ENCODE results near the gene UNC13D.

Gene UNC13D

GRCh38 chr17:75832652-75833400, 11.4 kb downstream of the UNC13D start:
- DNase-seq: no peak

GRCh38 chr17:75832164-75832651, 12.0 kb downstream of the UNC13D start:
- no peak for DNase-seq

DNA sequence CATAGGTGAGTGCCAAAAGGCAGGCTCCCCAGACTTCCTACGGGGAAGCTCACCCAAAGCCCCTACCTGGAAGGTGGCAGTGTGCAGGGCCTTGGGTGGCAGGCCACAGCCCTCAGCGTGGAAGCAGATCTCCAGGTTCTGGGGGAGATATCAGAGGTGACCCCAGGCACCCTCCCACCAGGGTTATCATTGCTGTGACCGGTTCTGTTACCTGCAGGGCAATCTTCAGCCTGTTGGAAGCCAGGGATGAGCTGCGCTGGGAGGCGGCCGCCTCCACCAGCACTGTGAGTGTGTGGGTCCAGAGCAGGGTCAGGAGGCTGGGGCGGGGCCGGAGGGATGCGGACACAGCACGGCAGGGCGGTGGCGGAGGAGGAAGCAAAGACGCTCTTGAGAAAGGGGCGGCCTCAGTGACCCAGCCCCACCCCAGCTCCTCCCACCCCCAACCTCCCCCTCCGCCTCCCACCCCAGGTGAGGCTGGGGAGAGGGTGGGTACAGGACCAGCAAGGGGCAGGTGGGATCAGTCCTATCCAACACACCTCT, 13.1 kb downstream of the UNC13D start:
- no peak for DNase-seq

DNA sequence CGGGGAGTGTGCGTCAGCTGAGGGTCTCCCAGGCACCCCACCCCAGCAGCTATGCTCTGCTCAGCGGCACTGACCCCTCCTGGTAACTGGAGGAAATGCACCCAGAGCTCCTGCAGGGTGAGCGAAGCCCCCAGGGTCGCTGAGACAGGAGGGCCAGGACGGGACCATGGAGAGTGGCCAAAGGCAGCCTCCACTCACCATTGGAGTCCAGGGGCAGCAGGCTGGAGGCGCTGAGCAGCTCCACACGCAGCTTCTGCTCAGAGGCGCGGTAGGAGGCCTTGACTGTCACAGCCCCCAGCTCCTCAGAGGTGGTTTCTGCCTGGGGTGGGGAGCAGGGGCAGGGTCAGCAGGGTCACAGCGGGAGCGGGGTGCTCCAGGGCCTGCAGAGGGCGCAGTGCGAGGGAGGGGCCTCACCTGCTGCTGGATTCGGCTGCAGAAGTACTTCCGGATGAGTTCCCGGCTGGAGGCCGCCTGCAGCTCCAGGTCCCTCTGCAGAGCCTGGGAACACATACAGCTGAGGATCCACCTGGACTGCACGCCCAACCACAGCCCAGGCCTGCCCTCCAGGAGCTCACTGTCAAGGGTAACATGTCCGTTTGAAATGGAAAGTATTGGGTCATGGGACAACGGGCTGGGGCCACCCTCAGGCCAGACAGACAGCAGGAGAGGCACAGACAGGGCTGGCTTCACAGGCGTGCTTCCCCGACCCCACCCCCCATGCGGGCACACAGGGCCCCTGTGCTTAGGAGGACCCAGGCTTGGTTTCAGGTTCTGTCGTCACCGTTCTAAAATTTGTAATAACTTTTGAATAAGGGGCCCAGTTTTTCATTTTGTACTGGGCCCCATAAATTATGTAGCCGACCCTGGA, 13.8 kb downstream of the UNC13D start:
- peak in 1 of 2 experiments; percentile 42 for DNase-seq

DNA sequence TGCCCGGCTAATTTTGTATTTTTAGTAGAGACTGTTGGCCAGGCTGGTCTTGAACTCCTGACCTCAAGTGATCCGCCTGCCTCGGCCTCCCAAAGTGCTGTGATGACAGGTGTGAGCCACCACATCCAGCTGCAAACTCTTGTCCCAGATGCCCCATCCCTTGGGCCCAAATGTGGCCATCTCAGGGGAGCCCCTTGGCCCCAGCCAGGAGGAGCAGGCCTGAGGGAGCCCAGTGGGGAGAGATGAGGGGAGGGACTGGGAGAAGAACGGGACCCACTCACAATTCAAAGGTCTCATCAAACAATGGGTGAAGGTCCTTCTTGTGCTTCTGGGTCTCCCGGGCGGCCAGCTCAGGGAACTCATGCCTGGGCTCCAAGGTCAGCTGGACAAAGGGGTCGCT, 14.5 kb downstream of the UNC13D start:
- no peak for DNase-seq

DNA sequence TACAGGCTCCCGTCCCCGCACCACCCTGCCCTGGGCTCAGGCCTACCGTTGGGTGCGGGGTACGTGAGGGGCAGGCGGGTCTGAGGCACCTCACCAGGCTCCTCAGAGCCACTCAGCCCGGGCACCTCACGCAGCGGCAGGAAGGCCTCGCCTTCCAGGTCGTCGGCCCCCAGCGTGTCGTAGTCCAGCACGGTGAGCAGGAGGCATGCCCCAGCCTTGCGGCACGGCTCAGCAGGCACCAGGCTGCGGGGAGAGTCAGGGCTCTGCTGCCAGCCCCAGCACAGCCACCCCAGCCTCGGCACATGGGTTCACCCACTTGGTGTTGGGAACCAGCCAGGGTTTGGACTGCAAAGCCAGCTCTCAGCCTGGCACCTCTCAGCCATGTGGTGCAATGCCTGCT, 15.5 kb downstream of the UNC13D start:
- DNase-seq: no peak

- no peak for DNase-seq
Observed at GRCh38 chr17:75828076-75828400, 16.2 kb downstream of the UNC13D start.

- DNase-seq: peak; percentile 99
Observed at GRCh38 chr17:75827308-75828075, 16.7 kb downstream of the UNC13D start.

- no peak for DNase-seq
Observed at GRCh38 chr17:75826561-75827307, 17.5 kb downstream of the UNC13D start.

GRCh38 chr17:75825748-75826370, 18.3 kb downstream of the UNC13D start:
- DNase-seq: no peak

- no peak for DNase-seq
Observed at GRCh38 chr17:75825149-75825552, 19.1 kb downstream of the UNC13D start.

DNA sequence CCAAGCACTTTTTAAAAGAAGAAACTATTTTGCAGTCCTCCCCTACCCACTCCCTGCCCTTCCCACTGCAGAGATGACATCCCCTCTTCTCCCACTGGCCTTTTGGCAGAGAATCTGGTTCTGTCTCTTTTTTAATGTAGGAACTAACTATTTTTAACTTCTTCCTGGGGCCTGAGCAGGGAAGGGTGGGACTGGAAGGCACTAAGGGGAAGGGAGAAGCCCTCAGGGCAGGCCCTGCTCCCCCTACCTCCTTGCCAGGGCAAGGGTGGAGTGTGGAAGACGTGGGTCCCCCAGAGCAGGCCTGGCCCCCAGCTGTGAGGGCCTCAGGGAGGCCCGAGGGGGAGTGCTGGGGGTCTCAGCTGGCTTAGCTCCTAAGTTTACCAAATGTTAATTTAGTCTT, 19.5 kb downstream of the UNC13D start:
- no peak for DNase-seq

- no peak for DNase-seq
Observed at GRCh38 chr17:75824050-75824552, 20.1 kb downstream of the UNC13D start.

GRCh38 chr17:75823257-75824041, 20.8 kb downstream of the UNC13D start:
- DNase-seq: no peak

DNA sequence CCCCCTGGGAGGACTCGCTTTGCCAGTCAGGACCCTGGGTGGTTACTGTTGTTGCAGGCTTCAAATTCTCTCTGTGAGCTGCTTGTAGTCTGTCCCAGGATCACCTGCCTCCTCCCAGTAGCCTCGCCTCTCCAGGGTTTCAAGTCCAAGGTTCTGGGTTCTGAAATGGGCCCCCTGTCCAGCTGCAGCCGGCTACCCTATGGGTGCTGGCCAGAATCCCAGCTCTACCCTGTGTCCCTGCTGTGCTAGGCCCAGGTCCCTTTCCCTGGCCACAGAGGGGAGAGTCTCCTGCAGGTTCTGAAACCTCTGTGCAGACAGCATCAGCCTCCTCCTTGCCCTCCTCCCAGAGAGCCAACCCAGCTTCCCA, 21.4 kb downstream of the UNC13D start:
- no peak for DNase-seq

- DNase-seq: no peak
Observed at GRCh38 chr17:75822119-75822799, 21.9 kb downstream of the UNC13D start.

DNA sequence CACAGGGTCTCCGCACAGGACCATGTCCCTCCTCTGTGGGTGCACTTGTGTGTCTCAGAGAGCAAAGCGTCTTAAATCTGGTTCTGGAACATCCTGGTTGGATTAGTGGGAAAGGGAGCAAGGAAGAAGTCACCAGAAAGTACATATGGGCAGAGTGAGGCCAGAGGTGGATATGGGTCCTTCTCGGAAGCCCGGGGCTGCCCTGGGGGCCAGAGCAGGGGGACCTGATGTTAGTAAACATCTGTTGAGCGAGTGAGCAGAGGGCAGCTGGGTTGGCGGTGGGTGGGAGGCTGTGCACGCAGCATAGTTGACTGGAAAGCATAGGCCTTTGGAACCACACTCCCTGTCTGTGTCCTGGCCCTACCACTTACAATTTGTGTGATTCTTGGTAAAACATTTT, 22.7 kb downstream of the UNC13D start:
- DNase-seq: no peak

DNA sequence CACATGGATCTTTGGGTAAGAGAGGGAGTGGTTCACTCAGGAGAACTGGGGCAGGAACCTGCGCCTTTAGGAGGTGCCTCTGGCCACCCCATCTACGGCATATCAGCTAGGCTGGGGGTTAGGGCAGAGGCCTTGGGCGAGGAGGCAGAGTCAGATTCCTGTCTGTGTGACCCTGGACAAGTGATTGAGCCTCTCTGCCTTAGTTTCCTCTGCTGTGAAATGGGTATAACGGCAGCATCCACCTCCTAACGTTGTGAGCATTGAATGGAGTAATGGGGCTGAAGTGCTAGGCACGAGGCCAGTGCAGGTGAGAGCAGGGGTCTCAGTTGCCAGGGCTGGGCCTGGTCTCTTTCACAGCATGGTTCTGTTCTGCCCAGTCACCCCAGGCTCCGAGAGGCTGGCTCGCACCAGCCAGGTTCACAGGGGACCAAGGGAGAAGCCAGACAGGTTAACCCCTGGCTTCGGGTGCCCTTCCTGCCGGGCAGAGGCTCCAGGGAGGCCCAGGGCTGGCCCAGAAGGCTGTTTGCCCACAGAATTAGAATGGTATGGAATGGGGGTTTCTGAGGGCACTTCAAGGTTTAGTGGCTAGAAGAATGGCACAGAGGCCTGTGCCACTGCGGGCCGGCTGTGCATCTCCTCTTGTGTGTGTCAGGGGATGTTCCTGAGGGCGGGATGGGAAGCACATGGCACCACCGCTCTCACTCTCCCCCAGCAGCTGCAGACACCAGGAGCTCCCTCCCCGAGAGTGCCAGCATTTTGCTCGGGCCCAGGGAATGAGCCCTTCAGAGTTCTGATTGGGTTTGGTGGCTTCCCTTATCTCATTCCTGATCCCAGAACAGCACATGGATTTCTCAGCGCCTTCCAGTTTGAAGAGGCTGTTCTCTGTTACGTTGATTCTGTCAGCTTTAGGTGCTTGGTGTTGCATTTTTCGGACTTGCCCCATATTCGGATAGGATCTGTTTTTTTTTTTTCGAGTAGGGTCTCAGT, 23.8 kb downstream of the UNC13D start:
- DNase-seq: no peak

GRCh38 chr17:75819678-75820077, 24.5 kb downstream of the UNC13D start:
- DNase-seq: no peak

Data from NCI-H524 (cell line).